Left lung (tissue), 10 donors: ENCODE results near the gene ZIC2. TPM values are rescaled to one million over a fixed set of nuclear protein-coding genes. Genes with fewer than 3 reads are reported as not detected.

Experiments
- ATAC-seq: fragments of 200-7000 bp; cut with Tn5 transposase; one replicate; pipeline ENCODE4 v1.9.1; 2020; ENCODE audit warnings: moderate library complexity
- DNase-seq, 4 donors: peaks; one replicate each; pipeline ENCODE4 v3.0.0-alpha.2; 2013 to 2020
- H3K27ac ChIP-seq, 2 donors: fragments of 200-600 bp; sonication (generic) in 1 of 2; one replicate each; pipeline versions ENCODE4 v1.5.0 to v1.8.0; 2020 to 2021
- H3K27me3 ChIP-seq, 2 donors: fragments of 200-600 bp; sonication (generic) in 1 of 2; one replicate each; pipeline versions ENCODE4 v1.5.0 to v1.8.0; 2020 to 2021
- H3K36me3 ChIP-seq, 2 donors: fragments of 200-600 bp; sonication (generic) in 1 of 2; one replicate each; pipeline versions ENCODE4 v1.5.0 to v1.8.0; 2020 to 2021
- H3K4me1 ChIP-seq, 2 donors: fragments of 200-600 bp; one replicate each; pipeline ENCODE4 v1.8.0; 2021
- H3K4me3 ChIP-seq, 2 donors: fragments of 200-600 bp; sonication (generic) in 1 of 2; one replicate each; pipeline versions ENCODE4 v1.5.0 to v1.8.0; 2020 to 2021; ENCODE audit warnings: mild to moderate bottlenecking in 1 of 2
- H3K9me3 ChIP-seq, 2 donors: fragments of 200-600 bp; sonication (generic) in 1 of 2; one replicate each; pipeline versions ENCODE4 v1.5.0 to v1.8.0; 2020 to 2021
- CTCF ChIP-seq, 2 donors: fragments of 200-600 bp; sonication (generic) in 1 of 2; IDR thresholded peaks; one replicate each; pipeline versions ENCODE4 v1.5.0 to v1.8.0; 2021; ENCODE audit warnings: antibody characterized with exemption in 2 of 2
- intact Hi-C, 2 donors: fragments of 100-400 bp; cut with DNase I; formaldehyde crosslinking; loops; one replicate each; pipeline versions ENCODE4 v1.11.2 to v1.14.2; 2022
- polyA plus RNA-seq, 6 donors: library from polyadenylated mRNA; unstranded; fragments of 120-200 nt; gene quantifications; one replicate each; pipeline ENCODE4 v1.2.1, GENCODE V29; 2013; ENCODE audit not compliant: insufficient read length in 6 of 6
- total RNA-seq, 2 donors: library from RNA; stranded (reverse); fragmentation: NEBNext Ultra II Directional; extraction: Animal tissue kit (Norgen Biotek cat#: 25700); gene quantifications; one replicate each; pipeline ENCODE4 v1.2.1, GENCODE V29; 2021
- donor health status: DM: no; HTN: yes; CAD: no.
- donor health status: DM: no; HTN: no; CAD: no.

The ZIC2 gene
- total and polyA plus RNA-seq, 8 donors, result 0.06 to 0.21 (median 0.15) TPM; not detected in 4

- Histone ChIP-seq H3K27ac (no peak overlapping the region), H3K4me3 (no peak overlapping the region), H3K36me3 (no peaks in the 10 kb centered on the region), H3K27me3 (peaks cover 98 to 100% of the 10 kb centered on the region in 2 donors), H3K9me3 (no peaks in the 10 kb centered on the region), H3K4me1 (peaks cover 0 to 15% of the 10 kb centered on the region in 2 donors)
- DNase-seq, result no peak
- intact Hi-C loops, result no loop called here
- TF ChIP-seq CTCF (IDR thresholded peaks at IDR 0.05), result no peak
- no peak for ATAC-seq
Measured at GRCh38 chr13:99988529-99989275, 7.1 kb downstream of the ZIC2 start.

- peaks cover 98 to 100% of the 10 kb centered on the region in 2 donors for H3K27me3 ChIP-seq
- H3K36me3 ChIP-seq, result no peaks in the 10 kb centered on the region
- peak; percentile 31 for ATAC-seq
- intact Hi-C loops, result no loop called here
- TF ChIP-seq CTCF (IDR thresholded peaks at IDR 0.05), result no peak
- peaks cover 0 to 15% of the 10 kb centered on the region in 2 donors for H3K4me1 ChIP-seq
- no peak for DNase-seq
- no peaks in the 10 kb centered on the region for H3K9me3 ChIP-seq
- no peak overlapping the region for H3K27ac ChIP-seq
- H3K4me3 ChIP-seq, result no peak overlapping the region
Measured at GRCh38 chr13:99989276-99990125, 7.9 kb downstream of the ZIC2 start.

GRCh38 chr13:99990126-99990977 is 8.8 kb downstream of the ZIC2 start:
- peak; percentile 14 for ATAC-seq
- TF ChIP-seq CTCF (IDR thresholded peaks at IDR 0.05), result no peak

GRCh38 chr13:99991013-99991827 is 9.6 kb downstream of the ZIC2 start:
- no peak overlapping the region for H3K4me3 ChIP-seq
- ATAC-seq (no peak), DNase-seq (peak in 1 of 4 donors; percentile 1)
- H3K27ac ChIP-seq, result no peak overlapping the region
- intact Hi-C loops, result no loop called here
- H3K36me3 ChIP-seq, result no peaks in the 10 kb centered on the region
- no peak for TF ChIP-seq CTCF (IDR thresholded peaks at IDR 0.05)
- peaks cover 100% of the 10 kb centered on the region in 2 donors for H3K27me3 ChIP-seq
- no peaks in the 10 kb centered on the region for H3K9me3 ChIP-seq
- peaks cover 0 to 15% of the 10 kb centered on the region in 2 donors for H3K4me1 ChIP-seq

More at GRCh38 chr13:99990126-99990977, 8.8 kb downstream of the ZIC2 start:
- Histone ChIP-seq H3K4me1 (peaks cover 0 to 15% of the 10 kb centered on the region in 2 donors), H3K36me3 (no peaks in the 10 kb centered on the region), H3K4me3 (no peak overlapping the region), H3K27me3 (peaks cover 99 to 100% of the 10 kb centered on the region in 2 donors), H3K9me3 (no peaks in the 10 kb centered on the region), H3K27ac (no peak overlapping the region)
- intact Hi-C loops, result no loop called here
- peak in 1 of 4 donors; percentile 7 for DNase-seq
